ENCODE data around the gene ZFYVE28. TPM values are rescaled to one million over a fixed set of nuclear protein-coding genes. Genes with fewer than 3 reads are reported as not detected.

Gene ZFYVE28
- total RNA-seq, 1 donor from 2014 or later = 6.7 TPM

- peak; percentile 75 for ATAC-seq (ENCODE audit: poor library complexity)
- peak; percentile 74 for DNase-seq
- intact Hi-C loops (cut with DNase I) = no loop called here
These were observed 53.8 kb downstream of the ZFYVE28 start for GRCh38 chr4:2364654-2365053.

- intact Hi-C loops (cut with DNase I) = no loop called here
- ATAC-seq (ENCODE audit: poor library complexity) (no peak), DNase-seq (no peak)
These were observed 54.3 kb downstream of the ZFYVE28 start for GRCh38 chr4:2363951-2364653.

GRCh38 chr4:2363056-2363721 is 55.3 kb downstream of the ZFYVE28 start:
- intact Hi-C loops (cut with DNase I) = no loop called here
- ATAC-seq (ENCODE audit: poor library complexity) (peak; percentile 49), DNase-seq (no peak)

- DNase-seq (no peak), ATAC-seq (ENCODE audit: poor library complexity) (no peak)
- intact Hi-C loops (cut with DNase I) = no loop called here
These were observed 56.0 kb downstream of the ZFYVE28 start for GRCh38 chr4:2362266-2363055.

- no peak for DNase-seq
- intact Hi-C loops (cut with DNase I) = no loop called here
- ATAC-seq (ENCODE audit: poor library complexity) = no peak
These were observed 56.8 kb downstream of the ZFYVE28 start for GRCh38 chr4:2361366-2362265.

GRCh38 chr4:2360396-2360730 is 58.1 kb downstream of the ZFYVE28 start:
- DNase-seq (no peak), ATAC-seq (ENCODE audit: poor library complexity) (no peak)
- intact Hi-C loops (cut with DNase I) = no loop called here

GRCh38 chr4:2359591-2360395 is 58.7 kb downstream of the ZFYVE28 start:
- no peak for DNase-seq
- intact Hi-C loops (cut with DNase I) = no loop called here
- ATAC-seq (ENCODE audit: poor library complexity) = no peak

GRCh38 chr4:2357821-2358745 is 60.4 kb downstream of the ZFYVE28 start:
- intact Hi-C loops (cut with DNase I) = no loop called here
- DNase-seq = no peak
- ATAC-seq (ENCODE audit: poor library complexity) = no peak

GRCh38 chr4:2356123-2357069 is 62.0 kb downstream of the ZFYVE28 start:
- intact Hi-C loops (cut with DNase I) = no loop called here
- DNase-seq (no peak), ATAC-seq (ENCODE audit: poor library complexity) (no peak)

- intact Hi-C loops (cut with DNase I) = no loop called here
- DNase-seq = no peak
- ATAC-seq (ENCODE audit: poor library complexity) = no peak
These were observed 63.7 kb downstream of the ZFYVE28 start for GRCh38 chr4:2354760-2355159.

GRCh38 chr4:2354118-2354517 is 64.3 kb downstream of the ZFYVE28 start:
- no peak for DNase-seq
- intact Hi-C loops (cut with DNase I) = no loop called here
- no peak for ATAC-seq (ENCODE audit: poor library complexity)

- intact Hi-C loops (cut with DNase I) = no loop called here
- DNase-seq = no peak
- peak; percentile 95 for ATAC-seq (ENCODE audit: poor library complexity)
These were observed 65.0 kb downstream of the ZFYVE28 start for GRCh38 chr4:2353222-2354107.

GRCh38 chr4:2352729-2353221 is 65.7 kb downstream of the ZFYVE28 start:
- peak; percentile 60 for ATAC-seq (ENCODE audit: poor library complexity)
- DNase-seq = no peak
- intact Hi-C loops (cut with DNase I) = no loop called here

- ATAC-seq (ENCODE audit: poor library complexity) (no peak), DNase-seq (no peak)
- intact Hi-C loops (cut with DNase I) = no loop called here
These were observed 66.3 kb downstream of the ZFYVE28 start for GRCh38 chr4:2352171-2352570.

- ATAC-seq (ENCODE audit: poor library complexity) (no peak), DNase-seq (no peak)
- intact Hi-C loops (cut with DNase I) = no loop called here
These were observed 67.5 kb downstream of the ZFYVE28 start for GRCh38 chr4:2350982-2351381.
